HCT116 (cell line): ENCODE results near the gene TLR2. TPM values are rescaled to one million over a fixed set of nuclear protein-coding genes. Genes with fewer than 3 reads are reported as not detected.

Experiments used
- ATAC-seq: fragments of 200-7000 bp; cut with Tn5 transposase; 2 replicates; pipeline ENCODE4 v1.9.1; 2020; ENCODE audit warnings: mild to moderate bottlenecking, moderate library complexity
- BruUV-seq: library from RNA; stranded (reverse); fragments of 400-500 nt; replicated peaks from 2 replicates; lab custom pipeline; 2021; lab: Mats Ljungman, UMichigan
- CTCF ChIA-PET: fragments of 300-600 bp; sonication (Branson Sonifier 250); formaldehyde crosslinking; loops from one replicate; lab custom pipeline; 2021; ENCODE audit warnings: antibody characterized with exemption; lab: Charles Lee
- POLR2A ChIA-PET: fragments of 300-600, 350-600 bp; sonication (Branson Sonifier 250); formaldehyde crosslinking; loops from one replicate; lab custom pipeline; 2021; ENCODE audit warnings: antibody characterized with exemption; lab: Charles Lee
- RAD21 ChIA-PET, 2 experiments: fragments of 300-600 bp; sonication (Branson Sonifier 250); formaldehyde crosslinking; loops; one replicate each; lab custom pipeline; 2023; ENCODE audit warnings: low total read pairs in 2 of 2; ENCODE audit not compliant: uncharacterized antibody in 2 of 2, unreplicated experiment in 2 of 2, low non-redundant PET in 1 of 2; lab: Charles Lee
- DNase-seq: peaks from one replicate; pipeline ENCODE4 v3.0.0-alpha.2; 2010; ENCODE audit warnings: low read depth, low spot score
- H2AFZ ChIP-seq: fragments of 200-600 bp; shearing (Covaris generic), sonication (generic); 2 replicates; pipeline ENCODE4 v1.6.1; 2017; ENCODE audit warnings: low read depth, mixed run types, mixed read lengths, antibody characterized with exemption, low read length; ENCODE audit not compliant: poor library complexity, severe bottlenecking
- H3K27ac ChIP-seq: 2 replicates; pipeline ENCODE4 v1.5.1; 2012; ENCODE audit warnings: low read depth, low read length
- H3K27me3 ChIP-seq: fragments of 200-600 bp; sonication (generic); 2 replicates; pipeline ENCODE4 v1.6.1; 2016; ENCODE audit warnings: mixed run types, low read length, mixed read lengths; ENCODE audit not compliant: insufficient read depth
- H3K36me3 ChIP-seq, 2 experiments: fragments of 200-500 bp in 1 of 2; fragments of 200-600 bp in 1 of 2; sonication (Bioruptor generic) in 1 of 2; sonication (generic) in 1 of 2; 2 replicates each; pipeline versions ENCODE4 v1.5.1 to v1.6.1; 2014 to 2016; ENCODE audit warnings: low read length in 2 of 2, inconsistent platforms in 1 of 2, mixed read lengths in 1 of 2, mixed run types in 1 of 2; ENCODE audit not compliant: insufficient read depth in 2 of 2, control insufficient read depth in 1 of 2
- H3K4me1 ChIP-seq, 2 experiments: fragments of 200-600 bp in 1 of 2; sonication (generic) in 1 of 2; 2 replicates each; pipeline versions ENCODE4 v1.5.1 to v1.6.1; 2012 to 2017; ENCODE audit warnings: low read length in 2 of 2, inconsistent platforms in 1 of 2, mild to moderate bottlenecking in 1 of 2, mixed read lengths in 1 of 2, mixed run types in 1 of 2, moderate library complexity in 1 of 2; ENCODE audit not compliant: insufficient read depth in 2 of 2, control insufficient read depth in 1 of 2
- H3K4me2 ChIP-seq: fragments of 200-600 bp; sonication (generic); 2 replicates; pipeline ENCODE4 v1.6.1; 2017; ENCODE audit warnings: mixed run types, low read length, mixed read lengths
- H3K4me3 ChIP-seq, 2 experiments: fragments of 200-600 bp in 1 of 2; sonication (generic) in 1 of 2; replicated peaks in 1 of 2; 2 replicates each; pipeline ENCODE4 v1.5.1; 2011 to 2016; ENCODE audit warnings: low read length in 2 of 2, control low read depth in 1 of 2, low read depth in 1 of 2, mild to moderate bottlenecking in 1 of 2, mixed read lengths in 1 of 2, mixed run types in 1 of 2
- H3K79me2 ChIP-seq: fragments of 200-600 bp; sonication (generic); 2 replicates; pipeline ENCODE4 v1.6.1; 2017; ENCODE audit warnings: mild to moderate bottlenecking, mixed run types, low read length, moderate library complexity, mixed read lengths; ENCODE audit not compliant: insufficient read depth
- H3K9ac ChIP-seq: fragments of 200-600 bp; sonication (generic); 2 replicates; pipeline ENCODE4 v1.6.1; 2016; ENCODE audit warnings: low read length, mixed read lengths
- H3K9me2 ChIP-seq: fragments of 200-600 bp; sonication (generic), shearing (Covaris generic); 2 replicates; pipeline ENCODE4 v1.6.1; 2017; ENCODE audit warnings: mixed run types, mild to moderate bottlenecking, moderate library complexity; ENCODE audit not compliant: insufficient read depth
- H3K9me3 ChIP-seq, 2 experiments: fragments of 200-500 bp in 1 of 2; fragments of 200-600 bp in 1 of 2; sonication (Bioruptor generic) in 1 of 2; sonication (generic) in 1 of 2; 2 replicates each; pipeline ENCODE4 v1.6.1; 2014 to 2017; ENCODE audit warnings: low read length in 2 of 2, mixed read lengths in 2 of 2, inconsistent platforms in 1 of 2, low read depth in 1 of 2, mild to moderate bottlenecking in 1 of 2, mixed run types in 1 of 2, moderate library complexity in 1 of 2; ENCODE audit not compliant: control insufficient read depth in 1 of 2, insufficient read depth in 1 of 2
- H4K20me1 ChIP-seq: fragments of 200-600 bp; sonication (generic), shearing (Covaris generic); 2 replicates; pipeline ENCODE4 v1.6.1; 2017; ENCODE audit warnings: mixed run types, mild to moderate bottlenecking, moderate library complexity; ENCODE audit not compliant: insufficient read depth
- CBX3 ChIP-seq: IDR thresholded peaks from 2 replicates; pipeline ENCODE4 v1.6.1; 2012; ENCODE audit warnings: low read depth
- ELF1 ChIP-seq: IDR thresholded peaks from 2 replicates; pipeline ENCODE4 v1.6.1; 2012; ENCODE audit warnings: low read depth, borderline replicate concordance
- JUND ChIP-seq: IDR thresholded peaks from 2 replicates; pipeline ENCODE4 v1.6.1; 2012
- RAD21 ChIP-seq: IDR thresholded peaks from 2 replicates; pipeline ENCODE4 v1.6.1; 2012; ENCODE audit warnings: low read depth, mild to moderate bottlenecking
- TCF7L2 ChIP-seq: IDR thresholded peaks from 2 replicates; pipeline ENCODE4 v1.7.0; 2011; ENCODE audit warnings: borderline replicate concordance, inconsistent platforms; ENCODE audit not compliant: insufficient read depth, insufficient read length; ENCODE audit errors: extremely low read depth
- YY1 ChIP-seq: IDR thresholded peaks from 2 replicates; pipeline ENCODE4 v1.6.1; 2011; ENCODE audit warnings: low read length, low read depth, moderate library complexity, mild to moderate bottlenecking; ENCODE audit not compliant: insufficient replicate concordance; ENCODE audit errors: extremely low read depth
- ZFX ChIP-seq: fragments of 450-650 bp; IDR thresholded peaks from 2 replicates; pipeline ENCODE4 v1.6.1; 2017
- ZNF274 ChIP-seq: fragments of 200-500 bp; sonication (Bioruptor generic); IDR thresholded peaks from 2 replicates; pipeline ENCODE4 v1.6.1; 2014; ENCODE audit warnings: mild to moderate bottlenecking, low read depth, low read length, inconsistent platforms
- intact Hi-C: fragments of 100-400 bp; cut with micrococcal nuclease; formaldehyde crosslinking; loops from 2 replicates; pipeline ENCODE4 v1.10.0; 2022
- total RNA-seq: library from RNA; stranded (reverse); gene quantifications from one replicate; pipeline ENCODE4 v1.2.1, GENCODE V29; 2021; ENCODE audit not compliant: unreplicated experiment
- TF ChIP-seq, protein P1 (sequence below), 3 experiments: fragments of 200-600 bp in 1 of 3; sonication (generic) in 1 of 3; IDR thresholded peaks in 2 of 3; conservative IDR thresholded peaks in 1 of 3; 2 replicates each; pipeline ENCODE4 v1.5.1; 2012 to 2017; ENCODE audit warnings: low read depth in 2 of 3, low read length in 2 of 3, antibody characterized with exemption in 1 of 3, borderline replicate concordance in 1 of 3, control low read depth in 1 of 3, mild to moderate bottlenecking in 1 of 3, mixed read lengths in 1 of 3, mixed run types in 1 of 3, moderate library complexity in 1 of 3; ENCODE audit not compliant: insufficient read depth in 1 of 3

Gene TLR2
- total RNA-seq, 1 experiment from 2014 or later: 0.12 TPM

DNA sequence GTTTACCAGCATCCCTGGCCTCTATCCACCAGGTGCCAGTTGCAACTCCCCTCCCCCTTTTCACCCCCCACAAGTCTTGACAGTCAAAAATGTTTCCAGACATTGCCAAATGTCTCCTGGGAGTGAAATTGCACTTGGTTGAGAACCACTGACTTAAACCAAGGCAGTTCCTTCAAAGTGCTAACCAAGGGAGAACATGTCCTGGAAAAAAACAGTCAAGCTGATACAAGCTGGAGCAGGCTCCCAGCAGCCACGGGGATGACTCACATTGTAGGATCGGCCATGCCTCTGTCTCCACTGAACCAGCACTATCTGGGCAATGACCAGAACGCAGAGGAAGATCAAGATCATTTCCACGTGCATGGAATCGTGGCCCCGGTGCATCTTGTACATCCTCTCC, 64.3 kb downstream of the TLR2 start:
- Histone ChIP-seq H4K20me1 (no peaks in the 10 kb centered on the region), H3K36me3 (no peaks in the 10 kb centered on the region), H3K4me1 (peaks cover 0 to 7% of the 10 kb centered on the region in 2 experiments; a peak in 1 of 4 replicates), H3K4me3 (no peak overlapping the region), H3K27me3 (no peaks in the 10 kb centered on the region), H2AFZ (no peak overlapping the region), H3K9me3 (no peaks in the 10 kb centered on the region), H3K9me2 (no peaks in the 10 kb centered on the region), H3K79me2 (no peaks in the 10 kb centered on the region), H3K27ac (no peak overlapping the region), H3K4me2 (no peak overlapping the region), H3K9ac (no peak overlapping the region)
- TF ChIP-seq ELF1 (no peak), CBX3 (no peak), RAD21 (no peak), YY1 (no peak), ZFX (no peak), TCF7L2 (no peak), JUND (0 out of 2 replicates have a peak, but pooled peaks have one; percentile 13)
- BruUV-seq: no TSS peak
- ChIA-PET POLR2A (no interaction called here), RAD21 (no interaction called here), CTCF (no interaction called here)
- intact Hi-C loops: no loop called here
- DNase-seq: no peak
- no peak for ATAC-seq

DNA sequence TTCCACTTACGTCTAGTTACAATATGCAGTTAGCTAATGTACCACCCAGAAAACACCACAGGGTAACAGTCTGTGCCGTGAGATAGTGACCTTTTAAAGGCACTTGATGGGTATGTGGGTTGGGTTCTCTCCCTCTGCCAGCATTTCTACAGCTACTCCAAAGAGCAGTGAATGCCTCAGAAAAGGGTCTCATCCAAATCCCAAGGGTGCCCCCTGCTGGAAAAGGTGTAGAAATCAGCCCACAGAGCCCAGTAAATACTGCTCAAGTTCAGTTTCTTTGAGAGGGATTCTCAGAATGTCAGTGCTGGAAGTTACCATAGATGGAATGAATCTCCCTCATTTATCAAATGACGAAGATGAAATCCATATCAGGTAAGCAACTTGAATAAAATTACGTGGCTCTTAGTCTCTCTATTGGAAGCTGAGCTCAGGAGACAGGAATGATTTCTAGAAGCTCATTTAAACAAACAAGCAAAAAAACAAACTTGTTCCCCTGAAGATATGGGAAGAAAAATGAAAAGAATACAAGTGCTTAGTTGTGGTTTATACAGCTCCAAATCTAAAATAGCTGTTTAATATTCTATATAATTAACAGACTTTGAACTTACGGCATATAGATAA, 66.2 kb downstream of the TLR2 start:
- H3K9me3 ChIP-seq: no peaks in the 10 kb centered on the region
- peak; percentile 97 for ATAC-seq

More for the DNA sequence above, 66.2 kb downstream of the TLR2 start:
- H3K9me2 ChIP-seq: no peaks in the 10 kb centered on the region
- H4K20me1 ChIP-seq: no peaks in the 10 kb centered on the region
- peaks cover 0 to 7% of the 10 kb centered on the region in 2 experiments; a peak in 1 of 4 replicates for H3K4me1 ChIP-seq
- ChIA-PET RAD21 (interaction anchor here in 1 of 2 experiments (0.6 to 1.3 kb wide), 2 partner anchors 116 to 172 kb away, joined by 4 to 5 read pairs; no protein-coding TSS in a partner anchor), CTCF (interaction anchor here (0.6 to 2.5 kb wide), 11 partner anchors 9 to 607 kb away, joined by 3 to 17 read pairs (median 7); no protein-coding TSS in a partner anchor), POLR2A (no interaction called here)
- no peak overlapping the region for H3K9ac ChIP-seq
- no peak overlapping the region for H2AFZ ChIP-seq
- DNase-seq: peak; percentile 54
- intact Hi-C loops: loop anchor here (1.0 to 10.0 kb wide), 3 partner anchors 115 to 608 kb away; partner anchors contain the start of gene MND1
- no peaks in the 10 kb centered on the region for H3K27me3 ChIP-seq
- no peaks in the 10 kb centered on the region for H3K79me2 ChIP-seq
- H3K27ac ChIP-seq: no peak overlapping the region
- no peak overlapping the region for H3K4me2 ChIP-seq
- BruUV-seq: no TSS peak
- no peaks in the 10 kb centered on the region for H3K36me3 ChIP-seq
- TF ChIP-seq ZNF274 (no peak), RAD21 (peak; percentile 89)
- TF ChIP-seq, protein P1, sequence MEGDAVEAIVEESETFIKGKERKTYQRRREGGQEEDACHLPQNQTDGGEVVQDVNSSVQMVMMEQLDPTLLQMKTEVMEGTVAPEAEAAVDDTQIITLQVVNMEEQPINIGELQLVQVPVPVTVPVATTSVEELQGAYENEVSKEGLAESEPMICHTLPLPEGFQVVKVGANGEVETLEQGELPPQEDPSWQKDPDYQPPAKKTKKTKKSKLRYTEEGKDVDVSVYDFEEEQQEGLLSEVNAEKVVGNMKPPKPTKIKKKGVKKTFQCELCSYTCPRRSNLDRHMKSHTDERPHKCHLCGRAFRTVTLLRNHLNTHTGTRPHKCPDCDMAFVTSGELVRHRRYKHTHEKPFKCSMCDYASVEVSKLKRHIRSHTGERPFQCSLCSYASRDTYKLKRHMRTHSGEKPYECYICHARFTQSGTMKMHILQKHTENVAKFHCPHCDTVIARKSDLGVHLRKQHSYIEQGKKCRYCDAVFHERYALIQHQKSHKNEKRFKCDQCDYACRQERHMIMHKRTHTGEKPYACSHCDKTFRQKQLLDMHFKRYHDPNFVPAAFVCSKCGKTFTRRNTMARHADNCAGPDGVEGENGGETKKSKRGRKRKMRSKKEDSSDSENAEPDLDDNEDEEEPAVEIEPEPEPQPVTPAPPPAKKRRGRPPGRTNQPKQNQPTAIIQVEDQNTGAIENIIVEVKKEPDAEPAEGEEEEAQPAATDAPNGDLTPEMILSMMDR (IDR thresholded peaks at IDR 0.05 in 2 of 3, conservative IDR thresholded peaks at IDR 0.05 in 1 of 3; ENCODE audit: borderline replicate concordance in 1 of 3, insufficient read depth in 1 of 3, low read depth in 2 of 3, low read length in 2 of 3): peak; percentile 77 to 84 (median 77)
- H3K4me3 ChIP-seq: no peak overlapping the region
